K562 (cell line): ENCODE measurements around the gene OR11G2. TPM values are rescaled to one million over a fixed set of nuclear protein-coding genes. Genes with fewer than 3 reads are reported as not detected.

Source experiments
- ARID2 ChIP-seq: fragments of 450-650 bp; IDR thresholded peaks from 2 replicates; pipeline ENCODE4 v1.6.1; 2017; ENCODE audit warnings: antibody characterized with exemption, mild to moderate bottlenecking
- CAMTA2 ChIP-seq: fragments of 250-450 bp; sonication (Bioruptor Pico); conservative IDR thresholded peaks from 2 replicates; pipeline ENCODE4 v1.5.1; 2022
- CBX2 ChIP-seq: fragments of 200-600 bp; sonication (generic); IDR thresholded peaks from one replicate; pipeline ENCODE4 v1.6.1; 2012; ENCODE audit warnings: mild to moderate bottlenecking, low read length, inconsistent platforms; ENCODE audit not compliant: insufficient read depth, poor library complexity, severe bottlenecking
- CREB1 ChIP-seq, 2 experiments: sonication (generic) in 1 of 2; formaldehyde crosslinking in 1 of 2; IDR thresholded peaks; 2 replicates each; pipeline versions ENCODE4 v1.6.1 to v1.8.0; 2012 to 2022; ENCODE audit warnings: inconsistent platforms in 1 of 2, mild to moderate bottlenecking in 1 of 2, missing genetic modification reagents in 1 of 2, moderate library complexity in 1 of 2
- CREBBP ChIP-seq: IDR thresholded peaks from one replicate; pipeline ENCODE4 v1.6.1; 2012; ENCODE audit warnings: low read depth, mild to moderate bottlenecking, control low read depth, inconsistent platforms, low read length
- CTCF ChIP-seq, 3 experiments: IDR thresholded peaks in 2 of 3; conservative IDR thresholded peaks in 1 of 3; 2 replicates each; pipeline ENCODE4 v1.5.1; 2011 to 2012; ENCODE audit warnings: low read length in 3 of 3, mild to moderate bottlenecking in 3 of 3, control low read depth in 2 of 3, improper control_type of control experiment in 1 of 3, inconsistent platforms in 1 of 3, low read depth in 1 of 3, mixed read lengths in 1 of 3, moderate library complexity in 1 of 3; ENCODE audit not compliant: insufficient read depth in 2 of 3
- EP300 ChIP-seq: IDR thresholded peaks from 2 replicates; pipeline ENCODE4 v1.6.1; 2012; ENCODE audit warnings: low read length, improper control_type of control experiment
- FOXK2 ChIP-seq, 2 experiments: fragments of 450-650 bp; IDR thresholded peaks in 1 of 2; conservative IDR thresholded peaks in 1 of 2; 2 replicates each; pipeline ENCODE4 v1.6.1; 2016; ENCODE audit warnings: low read depth in 2 of 2, mild to moderate bottlenecking in 1 of 2
- FUS ChIP-seq: fragments of 200-400 bp; formaldehyde crosslinking; optimal IDR thresholded peaks from 2 replicates; pipeline ENCODE3; 2017; ENCODE audit warnings: low read depth, low read length
- GATAD2A ChIP-seq: fragments of 450-650 bp; IDR thresholded peaks from 2 replicates; pipeline ENCODE4 v1.6.1; 2017
- GTF2A2 ChIP-seq: IDR thresholded peaks from 2 replicates; pipeline ENCODE4 v1.6.1; 2016; ENCODE audit warnings: mild to moderate bottlenecking, missing genetic modification characterization, missing compliant biosample characterization
- HCFC1 ChIP-seq: IDR thresholded peaks from 2 replicates; pipeline ENCODE4 v1.6.1; 2012; ENCODE audit warnings: low read depth, low read length, improper control_type of control experiment
- HDAC3 ChIP-seq: fragments of 450-650 bp; IDR thresholded peaks from 2 replicates; pipeline ENCODE4 v1.6.1; 2018; ENCODE audit warnings: borderline replicate concordance, mild to moderate bottlenecking, moderate library complexity; ENCODE audit not compliant: partially characterized antibody
- JUND ChIP-seq, 2 experiments: IDR thresholded peaks; 2 replicates in 1 of 2; 3 replicates in 1 of 2; pipeline ENCODE4 v1.6.1; 2011; ENCODE audit warnings: borderline replicate concordance in 2 of 2, low read depth in 2 of 2, low read length in 2 of 2, improper control_type of control experiment in 1 of 2, missing biosample characterization in 1 of 2, missing genetic modification characterization in 1 of 2, missing genetic modification reagents in 1 of 2
- MCM5 ChIP-seq: fragments of 450-650 bp; IDR thresholded peaks from 2 replicates; pipeline ENCODE4 v1.6.1; 2016; ENCODE audit warnings: low read depth
- MITF ChIP-seq: IDR thresholded peaks from 2 replicates; pipeline ENCODE4 v1.6.1; 2014; ENCODE audit warnings: antibody characterized with exemption
- NR0B1 ChIP-seq: fragments of 450-650 bp; IDR thresholded peaks from one replicate; pipeline ENCODE4 v1.6.1; 2018; ENCODE audit warnings: mild to moderate bottlenecking, moderate library complexity; ENCODE audit not compliant: partially characterized antibody
- PYGO2 ChIP-seq: fragments of 450-650 bp; IDR thresholded peaks from 2 replicates; pipeline ENCODE4 v1.6.1; 2016; ENCODE audit warnings: mild to moderate bottlenecking, missing genetic modification characterization, moderate library complexity, missing compliant biosample characterization
- SMARCA5 ChIP-seq: fragments of 450-650 bp; IDR thresholded peaks from 2 replicates; pipeline ENCODE4 v1.6.1; 2016
- TFAM ChIP-seq: fragments of 250-450 bp; sonication (Bioruptor Pico); conservative IDR thresholded peaks from 2 replicates; pipeline ENCODE4 v1.5.0; 2021; ENCODE audit warnings: mild to moderate bottlenecking, moderate library complexity
- TFAP4 ChIP-seq: sonication (generic); formaldehyde crosslinking; IDR thresholded peaks from 2 replicates; pipeline ENCODE4 v1.8.0; 2022; ENCODE audit warnings: missing genetic modification reagents, mild to moderate bottlenecking, moderate library complexity, borderline replicate concordance
- TGIF2 ChIP-seq: sonication (generic); formaldehyde crosslinking; IDR thresholded peaks from 2 replicates; pipeline ENCODE4 v1.8.1; 2022; ENCODE audit warnings: mild to moderate bottlenecking, missing genetic modification reagents, moderate library complexity
- ZNF134 ChIP-seq: fragments of 250-450 bp; sonication (Bioruptor Pico); conservative IDR thresholded peaks from 2 replicates; pipeline ENCODE4 v1.4.0; 2020
- ZNF436 ChIP-seq: fragments of 250-450, 450-650 bp; sonication (Bioruptor Pico); formaldehyde crosslinking; IDR thresholded peaks from 2 replicates; pipeline ENCODE4 v1.7.0; 2020; ENCODE audit warnings: mild to moderate bottlenecking
- ZSCAN29 ChIP-seq: fragments of 450-650 bp; IDR thresholded peaks from 2 replicates; pipeline ENCODE4 v1.6.1; 2017
- polyA plus RNA-seq, 8 experiments: library from polyadenylated mRNA; depleted of rRNA in 4 of 8; stranded (reverse) in 5 of 8; unstranded in 3 of 8; fragments of >200 nt; fragmentation: Nextera tagmentation in 2 of 8; fragmentation: Illumina TruSeq in 1 of 8; extraction: Ambion mirVana in 2 of 8; extraction: Trizol in 1 of 8; gene quantifications; 2 replicates each; pipeline versions ENCODE4 v1.2.1 to v1.2.3, GENCODE V29; 2011 to 2014; ENCODE audit warnings: inconsistent platforms in 1 of 8, missing spikeins in 1 of 8
- total RNA-seq, 7 experiments: library from RNA; depleted of rRNA in 6 of 7; stranded (reverse); fragments of >200 nt in 6 of 7; fragmentation: Illumina TruSeq in 2 of 7; extraction: Trizol in 2 of 7; gene quantifications; 2 replicates each; pipeline versions ENCODE4 v1.2.1 to v1.2.3, GENCODE V29; 2011 to 2021; ENCODE audit warnings: low replicate concordance in 1 of 7

Gene OR11G2
- total and polyA plus RNA-seq, 9 of the 15 experiments (the other 6 are each of a cell fraction or from before 2014, with no cell fraction given): not detected

GRCh38 chr14:20177433-20177974, 13.2 kb upstream of the OR11G2 start (continued):
- TF ChIP-seq MITF (peak; percentile 99), CBX2 (no peak), EP300 (peak; percentile 98), HDAC3 (peak; percentile 75), CREBBP (no peak), PYGO2 (tag) (peak; percentile 77), ZNF134 (CRISPR knock-in tag) (no peak), GATAD2A (no peak), TFAM (CRISPR knock-in tag) (no peak), MCM5 (no peak), ZNF436 (no peak), CAMTA2 (no peak), HCFC1 (no peak), FUS (no peak), CTCF (IDR thresholded peaks at IDR 0.05 in 2 of 3, conservative IDR thresholded peaks at IDR 0.05 in 1 of 3; ENCODE audit: insufficient read depth in 2 of 3, low read depth in 1 of 3, low read length in 3 of 3) (no peak), FOXK2 (conservative IDR thresholded peaks at IDR 0.05 in 1 of 2, IDR thresholded peaks at IDR 0.05 in 1 of 2; ENCODE audit: low read depth in 2 of 2) (peak; percentile 50 to 61; a peak in 2 of 4 replicates), ZSCAN29 (no peak), ARID2 (no peak), SMARCA5 (no peak), TFAP4 (CRISPR knock-in tag) (no peak), JUND (IDR thresholded peaks at IDR 0.05; ENCODE audit: borderline replicate concordance, low read depth, low read length) (peak; percentile 74), JUND (tag; IDR thresholded peaks at IDR 0.05; ENCODE audit: borderline replicate concordance, low read depth, low read length) (no peak; the same call in 2 of the 3 replicates), TGIF2 (CRISPR knock-in tag) (no peak), GTF2A2 (no peak), CREB1 (IDR thresholded peaks at IDR 0.05) (peak; percentile 47; the same call in 1 of the 2 replicates), CREB1 (CRISPR knock-in tag; IDR thresholded peaks at IDR 0.05) (no peak), NR0B1 (no peak)
